ENCODE measurements around the gene ZNF273.

GRCh38 chr7:64882341-64883112 is 20.5 kb upstream of the ZNF273 start:
- TF ChIP-seq CTCF (conservative IDR thresholded peaks at IDR 0.05; ENCODE audit: low read length): no peak
- TF ChIP-seq EZH2phosphoT487 (IDR thresholded peaks at IDR 0.05; ENCODE audit: borderline replicate concordance, low read depth, low read length): no peak

All from OCI-LY7 (cell line).